NCI-H2081 (cell line): Measurements from ENCODE around the gene NFKB2.

Experiments
- DNase-seq, 2 experiments: peaks; one replicate each; lab custom pipeline; 2025; lab: John Stamatoyannopoulos, UW

NFKB2 gene

GRCh38 chr10:102394801-102395399 lies 605 bp upstream of the NFKB2 start:
- DNase-seq, result no peak

GRCh38 chr10:102396317-102396650 lies 779 bp downstream of the NFKB2 start:
- DNase-seq, result no peak

- DNase-seq, result no peak
Measured at GRCh38 chr10:102396730-102397151, 1.2 kb downstream of the NFKB2 start.

GRCh38 chr10:102397222-102398171 lies 2.0 kb downstream of the NFKB2 start:
- DNase-seq, result no peak

GRCh38 chr10:102398172-102399020 lies 2.9 kb downstream of the NFKB2 start:
- DNase-seq, result no peak

GRCh38 chr10:102399217-102400021 lies 3.9 kb downstream of the NFKB2 start:
- DNase-seq, result peak; percentile 67 to 80

GRCh38 chr10:102400076-102400475 lies 4.6 kb downstream of the NFKB2 start:
- peak in 1 of 2 experiments; percentile 26 for DNase-seq

- DNase-seq, result no peak
Measured at GRCh38 chr10:102400598-102401341, 5.3 kb downstream of the NFKB2 start.

GRCh38 chr10:102401342-102401654 lies 5.8 kb downstream of the NFKB2 start:
- no peak for DNase-seq

GRCh38 chr10:102401735-102402511 lies 6.4 kb downstream of the NFKB2 start:
- no peak for DNase-seq

GRCh38 chr10:102402512-102402896 lies 7.0 kb downstream of the NFKB2 start:
- no peak for DNase-seq

GRCh38 chr10:102403115-102403514 lies 7.6 kb downstream of the NFKB2 start:
- no peak for DNase-seq

GRCh38 chr10:102404361-102405107 lies 9.0 kb downstream of the NFKB2 start:
- DNase-seq, result no peak

- DNase-seq, result no peak
Measured at GRCh38 chr10:102405108-102405571, 9.6 kb downstream of the NFKB2 start.

- no peak for DNase-seq
Measured at GRCh38 chr10:102405632-102406031, 10.1 kb downstream of the NFKB2 start.

- no peak for DNase-seq
Measured at GRCh38 chr10:102406815-102407214, 11.3 kb downstream of the NFKB2 start.

GRCh38 chr10:102407425-102408130 lies 12.1 kb downstream of the NFKB2 start:
- DNase-seq, result no peak

GRCh38 chr10:102408131-102408727 lies 12.7 kb downstream of the NFKB2 start:
- no peak for DNase-seq
